ENCODE data around the gene THEMIS. TPM values are rescaled to one million over a fixed set of nuclear protein-coding genes. Genes with fewer than 3 reads are reported as not detected.

The THEMIS gene
- total RNA-seq, 1 experiment from 2014 or later, result 0.05 TPM

DNA sequence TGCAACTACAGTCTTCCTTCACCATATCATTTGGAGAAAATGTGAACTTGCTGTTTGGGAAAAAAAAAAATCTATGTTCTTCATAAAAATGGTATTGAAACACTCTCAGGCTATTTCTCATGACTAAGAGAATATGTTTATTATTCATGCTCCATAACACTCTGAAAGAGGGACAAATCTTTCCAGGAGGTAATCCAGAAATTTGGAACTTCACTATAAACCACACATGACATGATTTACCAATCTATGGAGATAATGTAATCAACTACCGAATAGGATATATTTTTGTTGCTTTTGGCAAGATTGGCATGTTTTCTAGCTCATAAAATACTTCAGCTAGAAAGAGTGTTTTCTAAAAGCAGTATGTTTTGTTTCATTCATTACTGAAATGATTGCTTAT, 56.3 kb downstream of the THEMIS start:
- in situ Hi-C loops (cut with HindIII; ENCODE audit: low pct_unique_long_range_greater_than_20kb, low sequenced_read_pairs) (no loop called here), intact Hi-C loops (cut with micrococcal nuclease; ENCODE audit: unreplicated experiment) (no loop called here)
- TF ChIP-seq REST (IDR thresholded peaks at IDR 0.05; ENCODE audit: insufficient read depth in 1 of 2, low read depth in 2 of 2, low read length in 1 of 2), result no peak
- TF ChIP-seq, protein P1, sequence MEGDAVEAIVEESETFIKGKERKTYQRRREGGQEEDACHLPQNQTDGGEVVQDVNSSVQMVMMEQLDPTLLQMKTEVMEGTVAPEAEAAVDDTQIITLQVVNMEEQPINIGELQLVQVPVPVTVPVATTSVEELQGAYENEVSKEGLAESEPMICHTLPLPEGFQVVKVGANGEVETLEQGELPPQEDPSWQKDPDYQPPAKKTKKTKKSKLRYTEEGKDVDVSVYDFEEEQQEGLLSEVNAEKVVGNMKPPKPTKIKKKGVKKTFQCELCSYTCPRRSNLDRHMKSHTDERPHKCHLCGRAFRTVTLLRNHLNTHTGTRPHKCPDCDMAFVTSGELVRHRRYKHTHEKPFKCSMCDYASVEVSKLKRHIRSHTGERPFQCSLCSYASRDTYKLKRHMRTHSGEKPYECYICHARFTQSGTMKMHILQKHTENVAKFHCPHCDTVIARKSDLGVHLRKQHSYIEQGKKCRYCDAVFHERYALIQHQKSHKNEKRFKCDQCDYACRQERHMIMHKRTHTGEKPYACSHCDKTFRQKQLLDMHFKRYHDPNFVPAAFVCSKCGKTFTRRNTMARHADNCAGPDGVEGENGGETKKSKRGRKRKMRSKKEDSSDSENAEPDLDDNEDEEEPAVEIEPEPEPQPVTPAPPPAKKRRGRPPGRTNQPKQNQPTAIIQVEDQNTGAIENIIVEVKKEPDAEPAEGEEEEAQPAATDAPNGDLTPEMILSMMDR (IDR thresholded peaks at IDR 0.05), result no peak
- no peak for TF ChIP-seq POLR2AphosphoS5 (IDR thresholded peaks at IDR 0.05; ENCODE audit: low read depth, low read length)
- TF ChIP-seq SIN3A (IDR thresholded peaks at IDR 0.05; ENCODE audit: borderline replicate concordance, insufficient read depth, low read depth, low read length), result no peak
- TF ChIP-seq TCF7L2 (IDR thresholded peaks at IDR 0.05; ENCODE audit: low read depth, low read length), result no peak
- ChIA-PET POLR2A (no interaction called here), CTCF (no interaction called here)
- ATAC-seq (no peak), DNase-seq (ENCODE audit: low read depth, low spot score) (no peak)
- no peaks in the 10 kb centered on the region for H3K36me3 ChIP-seq (ENCODE audit: control insufficient read depth, insufficient read depth, low read length)
- H3K4me3 ChIP-seq (ENCODE audit: low read depth in 2 of 2, low read length in 2 of 2), result no peak overlapping the region
- H3K27me3 ChIP-seq (ENCODE audit: control insufficient read depth, insufficient read depth, low read length), result no peaks in the 10 kb centered on the region
- H3K9me3 ChIP-seq (ENCODE audit: control insufficient read depth, insufficient read depth, low read depth, low read length), result no peaks in the 10 kb centered on the region
- H3K4me1 ChIP-seq (ENCODE audit: control insufficient read depth, insufficient read depth, low read length), result no peaks in the 10 kb centered on the region
- BruUV-seq (replicated peaks), result no TSS peak
- no peak overlapping the region for H3K27ac ChIP-seq (ENCODE audit: low read length)

DNA sequence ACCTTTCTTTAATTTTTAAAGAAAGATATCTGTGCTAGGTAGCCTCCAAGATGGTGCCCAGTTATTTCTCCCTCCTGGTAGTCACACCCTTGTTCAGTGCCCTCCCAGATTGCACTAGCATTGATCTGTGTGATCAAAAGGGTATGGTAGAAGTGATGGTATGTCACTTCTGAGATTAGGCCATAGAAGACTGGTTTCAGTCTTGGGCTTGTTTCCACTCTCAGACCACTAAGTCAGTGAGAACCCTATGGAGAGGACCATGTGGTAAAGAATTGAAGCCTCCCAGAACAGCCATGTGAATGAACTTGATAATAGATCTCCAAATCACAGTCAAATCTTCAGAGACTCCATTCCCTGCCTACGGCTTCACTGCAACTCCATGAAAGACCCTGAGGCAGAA, 57.3 kb downstream of the THEMIS start:
- H3K4me1 ChIP-seq (ENCODE audit: control insufficient read depth, insufficient read depth, low read length), result no peaks in the 10 kb centered on the region
- H3K27ac ChIP-seq (ENCODE audit: low read length), result no peak overlapping the region
- H3K9me3 ChIP-seq (ENCODE audit: control insufficient read depth, insufficient read depth, low read depth, low read length), result no peaks in the 10 kb centered on the region
- ATAC-seq, result no peak
- POLR2A ChIA-PET, result no interaction called here
- H3K27me3 ChIP-seq (ENCODE audit: control insufficient read depth, insufficient read depth, low read length), result no peaks in the 10 kb centered on the region
- CTCF ChIA-PET, result no interaction called here
- no TSS peak for BruUV-seq (replicated peaks)
- intact Hi-C loops (cut with micrococcal nuclease; ENCODE audit: unreplicated experiment), result no loop called here
- H3K4me3 ChIP-seq (ENCODE audit: low read depth in 2 of 2, low read length in 2 of 2), result no peak overlapping the region
- in situ Hi-C loops (cut with HindIII; ENCODE audit: low pct_unique_long_range_greater_than_20kb, low sequenced_read_pairs), result no loop called here
- TF ChIP-seq REST (IDR thresholded peaks at IDR 0.05; ENCODE audit: insufficient read depth in 1 of 2, low read depth in 2 of 2, low read length in 1 of 2), result no peak
- TF ChIP-seq POLR2AphosphoS5 (IDR thresholded peaks at IDR 0.05; ENCODE audit: low read depth, low read length), result no peak
- no peak for TF ChIP-seq SIN3A (IDR thresholded peaks at IDR 0.05; ENCODE audit: borderline replicate concordance, insufficient read depth, low read depth, low read length)
- TF ChIP-seq, protein P1 (IDR thresholded peaks at IDR 0.05), result no peak
- TF ChIP-seq TCF7L2 (IDR thresholded peaks at IDR 0.05; ENCODE audit: low read depth, low read length), result no peak
- DNase-seq (ENCODE audit: low read depth, low spot score), result no peak
- no peaks in the 10 kb centered on the region for H3K36me3 ChIP-seq (ENCODE audit: control insufficient read depth, insufficient read depth, low read length)

All from Panc1 (cell line).